ENCODE data around the gene MALAT1.

Gene MALAT1

DNA sequence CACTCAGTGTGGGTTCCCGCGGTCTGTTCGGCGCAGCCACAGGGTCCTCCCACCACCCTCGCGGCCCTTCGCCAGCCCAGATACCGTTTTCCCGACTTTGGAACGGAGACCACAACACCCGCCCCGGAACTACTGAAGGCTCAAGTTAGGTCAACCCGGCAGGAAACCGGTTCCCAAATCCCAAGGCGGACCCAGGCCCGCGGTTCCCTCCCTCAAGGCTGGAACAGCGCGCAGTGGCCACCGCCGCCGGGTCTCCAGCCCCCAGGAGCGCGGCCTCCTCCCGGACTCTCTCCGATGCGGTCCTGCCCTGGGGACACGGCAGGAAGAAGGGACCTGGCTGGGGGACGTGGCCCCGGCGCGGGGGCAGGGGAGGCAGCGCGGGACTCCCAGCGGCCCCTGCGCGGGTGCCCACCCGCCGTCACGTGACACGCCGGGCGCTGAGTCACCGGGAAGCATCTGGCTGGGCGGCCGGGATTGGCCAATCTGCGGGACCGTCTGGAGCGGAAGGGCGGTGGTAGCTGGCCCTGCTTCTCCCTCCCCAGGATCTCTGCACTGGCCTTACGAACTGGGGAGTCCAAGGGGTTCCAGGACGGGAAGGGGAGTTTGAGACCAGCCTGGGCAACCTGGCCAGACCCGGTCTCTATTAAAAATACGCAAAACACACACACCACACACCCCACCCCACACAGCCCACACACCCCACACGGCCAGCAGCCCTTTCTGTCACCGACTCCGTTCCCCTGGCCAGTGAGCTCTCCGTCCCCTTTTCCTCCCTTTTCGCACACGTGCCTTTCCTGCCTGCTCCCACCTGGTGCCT lies 21.5 kb upstream of the MALAT1 start (continued):
- TF ChIP-seq, protein P1, sequence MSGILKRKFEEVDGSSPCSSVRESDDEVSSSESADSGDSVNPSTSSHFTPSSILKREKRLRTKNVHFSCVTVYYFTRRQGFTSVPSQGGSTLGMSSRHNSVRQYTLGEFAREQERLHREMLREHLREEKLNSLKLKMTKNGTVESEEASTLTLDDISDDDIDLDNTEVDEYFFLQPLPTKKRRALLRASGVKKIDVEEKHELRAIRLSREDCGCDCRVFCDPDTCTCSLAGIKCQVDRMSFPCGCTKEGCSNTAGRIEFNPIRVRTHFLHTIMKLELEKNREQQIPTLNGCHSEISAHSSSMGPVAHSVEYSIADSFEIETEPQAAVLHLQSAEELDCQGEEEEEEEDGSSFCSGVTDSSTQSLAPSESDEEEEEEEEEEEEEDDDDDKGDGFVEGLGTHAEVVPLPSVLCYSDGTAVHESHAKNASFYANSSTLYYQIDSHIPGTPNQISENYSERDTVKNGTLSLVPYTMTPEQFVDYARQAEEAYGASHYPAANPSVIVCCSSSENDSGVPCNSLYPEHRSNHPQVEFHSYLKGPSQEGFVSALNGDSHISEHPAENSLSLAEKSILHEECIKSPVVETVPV (CRISPR knock-in tag; IDR thresholded peaks at IDR 0.05) = no peak

DNA sequence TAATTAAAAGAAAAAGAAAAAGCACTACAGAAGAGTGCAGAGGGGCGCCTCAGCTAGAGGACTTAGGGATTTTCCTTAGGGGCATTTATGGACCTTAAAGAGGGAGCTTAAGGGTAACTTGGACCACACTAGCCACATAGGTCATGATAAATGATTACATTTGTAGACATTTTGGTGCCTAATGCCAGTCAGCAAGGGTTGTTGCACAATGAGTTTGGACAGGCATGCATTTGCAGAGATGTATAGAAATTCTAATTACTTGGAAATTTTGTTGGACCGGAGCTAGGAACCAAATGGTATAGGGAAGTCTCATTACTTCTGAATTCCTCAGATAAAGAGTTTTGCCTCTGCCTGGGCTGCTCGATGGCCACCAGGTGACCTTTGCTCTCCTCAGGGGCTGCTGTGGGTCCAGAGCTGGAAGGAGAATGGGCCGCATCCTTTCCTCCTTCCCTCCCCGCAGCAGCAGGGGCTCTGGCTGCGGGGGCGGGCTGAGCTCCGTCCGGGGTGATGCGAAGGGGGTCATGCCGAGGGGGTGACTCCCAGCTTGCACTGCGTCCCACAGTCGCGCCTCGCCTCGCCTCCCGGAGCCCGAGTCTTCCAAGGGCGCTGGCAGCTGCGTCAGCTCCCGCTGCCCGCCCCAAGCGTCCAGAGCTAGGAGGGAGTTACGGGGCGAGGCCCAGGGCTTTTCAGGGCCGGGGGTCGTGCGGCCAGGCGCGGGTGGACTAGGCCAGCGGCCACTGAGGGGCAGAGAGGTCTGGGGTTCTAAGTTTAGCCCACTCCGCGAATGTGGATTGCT lies 20.3 kb upstream of the MALAT1 start:
- ATAC-seq = no peak
- TF ChIP-seq SNAI2 (CRISPR knock-in tag; IDR thresholded peaks at IDR 0.05) (no peak), ARNTL (CRISPR knock-in tag; IDR thresholded peaks at IDR 0.05; ENCODE audit: borderline replicate concordance, low read depth) (no peak), RARB (CRISPR knock-in tag; IDR thresholded peaks at IDR 0.05) (no peak), ZNF565 (CRISPR knock-in tag; conservative IDR thresholded peaks at IDR 0.05; ENCODE audit: low read depth) (no peak), ZNF8 (CRISPR knock-in tag; IDR thresholded peaks at IDR 0.05) (no peak), CSDC2 (CRISPR knock-in tag; IDR thresholded peaks at IDR 0.05) (no peak), PPARA (CRISPR knock-in tag; IDR thresholded peaks at IDR 0.05; ENCODE audit: borderline replicate concordance) (no peak), ZC3H10 (CRISPR knock-in tag; IDR thresholded peaks at IDR 0.05) (no peak), OSR1 (CRISPR knock-in tag; IDR thresholded peaks at IDR 0.05) (no peak), BACH2 (CRISPR knock-in tag; IDR thresholded peaks at IDR 0.05; ENCODE audit: borderline replicate concordance) (no peak), TOX (CRISPR knock-in tag; IDR thresholded peaks at IDR 0.05; ENCODE audit: borderline replicate concordance) (no peak), GLIS3 (CRISPR knock-in tag; IDR thresholded peaks at IDR 0.05) (no peak), ZNF70 (CRISPR knock-in tag; IDR thresholded peaks at IDR 0.05) (no peak)

DNA sequence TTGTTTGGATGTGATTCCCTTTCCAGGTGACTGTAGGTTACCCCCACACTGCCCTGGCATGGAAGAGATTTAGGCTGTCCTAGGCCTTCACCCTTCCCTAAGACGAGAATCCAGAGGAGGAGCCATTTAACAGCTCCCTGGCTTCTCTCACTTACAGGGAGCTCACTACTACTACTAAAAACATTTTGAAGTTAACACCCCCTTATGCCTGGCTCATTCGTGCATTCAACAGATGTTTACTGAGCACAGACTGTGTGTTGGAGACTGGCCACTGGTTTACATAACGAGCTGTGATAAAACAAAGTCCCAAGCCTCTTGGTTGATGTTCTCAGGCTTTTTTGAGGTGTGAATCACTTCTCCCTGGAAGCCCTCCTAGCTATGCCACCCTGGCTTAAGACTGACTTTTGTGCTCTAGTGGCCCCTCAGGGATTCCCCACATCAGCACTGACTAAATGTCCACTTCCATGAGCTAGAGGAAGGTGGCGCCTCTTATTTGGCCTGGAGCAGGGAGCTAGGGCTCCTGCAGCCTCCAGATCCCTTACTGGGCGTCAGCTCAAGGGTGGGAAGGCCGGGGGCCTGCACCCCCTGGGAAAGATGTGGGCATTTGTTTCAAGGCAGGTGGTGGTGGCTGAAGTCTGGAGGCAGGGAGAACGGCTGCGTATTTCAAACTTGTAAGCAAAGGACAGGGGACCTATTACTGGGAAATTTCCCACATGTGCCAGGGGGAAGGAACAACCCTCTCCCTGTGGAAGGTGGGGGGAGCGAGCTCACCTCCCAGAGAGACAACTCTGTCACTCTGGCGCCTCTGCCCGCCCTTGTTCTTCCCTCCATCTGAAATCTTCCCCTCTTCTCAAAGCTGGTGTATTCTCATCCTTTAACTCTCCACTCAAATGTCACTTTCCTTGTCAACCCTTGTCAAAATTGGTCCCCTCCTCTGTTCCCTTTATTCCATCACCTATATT lies 19.4 kb upstream of the MALAT1 start:
- TF ChIP-seq SNAI2 (CRISPR knock-in tag; IDR thresholded peaks at IDR 0.05) (no peak), ZFP3 (CRISPR knock-in tag; IDR thresholded peaks at IDR 0.05) (peak; percentile 63; the same call in 1 of the 2 replicates)
- TF ChIP-seq, protein P2, sequence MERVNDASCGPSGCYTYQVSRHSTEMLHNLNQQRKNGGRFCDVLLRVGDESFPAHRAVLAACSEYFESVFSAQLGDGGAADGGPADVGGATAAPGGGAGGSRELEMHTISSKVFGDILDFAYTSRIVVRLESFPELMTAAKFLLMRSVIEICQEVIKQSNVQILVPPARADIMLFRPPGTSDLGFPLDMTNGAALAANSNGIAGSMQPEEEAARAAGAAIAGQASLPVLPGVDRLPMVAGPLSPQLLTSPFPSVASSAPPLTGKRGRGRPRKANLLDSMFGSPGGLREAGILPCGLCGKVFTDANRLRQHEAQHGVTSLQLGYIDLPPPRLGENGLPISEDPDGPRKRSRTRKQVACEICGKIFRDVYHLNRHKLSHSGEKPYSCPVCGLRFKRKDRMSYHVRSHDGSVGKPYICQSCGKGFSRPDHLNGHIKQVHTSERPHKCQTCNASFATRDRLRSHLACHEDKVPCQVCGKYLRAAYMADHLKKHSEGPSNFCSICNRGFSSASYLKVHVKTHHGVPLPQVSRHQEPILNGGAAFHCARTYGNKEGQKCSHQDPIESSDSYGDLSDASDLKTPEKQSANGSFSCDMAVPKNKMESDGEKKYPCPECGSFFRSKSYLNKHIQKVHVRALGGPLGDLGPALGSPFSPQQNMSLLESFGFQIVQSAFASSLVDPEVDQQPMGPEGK (CRISPR knock-in tag; IDR thresholded peaks at IDR 0.05; ENCODE audit: borderline replicate concordance) = peak; percentile 44; the same call in 1 of the 2 replicates
- peak; percentile 63 for ATAC-seq

DNA sequence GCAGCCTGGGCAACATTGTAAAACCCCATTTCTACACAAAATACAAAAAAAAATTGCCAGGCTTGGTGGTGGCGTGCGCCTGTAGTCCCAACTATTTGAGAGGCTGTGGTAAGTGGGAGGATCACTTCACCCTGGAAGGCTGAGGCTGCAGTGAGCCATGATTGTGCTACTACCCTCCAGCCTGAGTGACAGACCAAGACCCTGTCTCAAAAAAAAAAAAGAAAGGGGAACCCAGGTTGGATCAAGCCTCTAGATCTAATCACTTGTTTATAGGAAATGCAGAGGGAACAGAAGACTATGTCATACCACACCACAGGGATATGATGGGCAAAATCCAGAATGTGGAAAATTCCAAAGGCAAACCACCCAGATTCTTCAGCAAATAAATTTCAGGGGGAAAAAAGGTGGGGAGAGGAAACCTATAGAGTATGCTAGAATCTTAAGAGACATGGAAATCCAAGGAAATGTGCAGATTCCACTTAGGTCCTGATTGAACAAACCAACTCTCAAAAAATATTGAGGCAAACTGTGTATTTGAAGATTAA lies 16.5 kb upstream of the MALAT1 start:
- TF ChIP-seq ZNF8 (CRISPR knock-in tag; IDR thresholded peaks at IDR 0.05) (no peak), TOX (CRISPR knock-in tag; IDR thresholded peaks at IDR 0.05; ENCODE audit: borderline replicate concordance) (no peak), ARNTL (CRISPR knock-in tag; IDR thresholded peaks at IDR 0.05; ENCODE audit: borderline replicate concordance, low read depth) (no peak), ZNF70 (CRISPR knock-in tag; IDR thresholded peaks at IDR 0.05) (no peak), ZNF565 (CRISPR knock-in tag; conservative IDR thresholded peaks at IDR 0.05; ENCODE audit: low read depth) (no peak), PPARA (CRISPR knock-in tag; IDR thresholded peaks at IDR 0.05; ENCODE audit: borderline replicate concordance) (no peak), BACH2 (CRISPR knock-in tag; IDR thresholded peaks at IDR 0.05; ENCODE audit: borderline replicate concordance) (no peak), ZFP30 (CRISPR knock-in tag; IDR thresholded peaks at IDR 0.05) (no peak), ZFP3 (CRISPR knock-in tag; IDR thresholded peaks at IDR 0.05) (no peak), RARB (CRISPR knock-in tag; IDR thresholded peaks at IDR 0.05) (no peak)
- TF ChIP-seq, protein P3, sequence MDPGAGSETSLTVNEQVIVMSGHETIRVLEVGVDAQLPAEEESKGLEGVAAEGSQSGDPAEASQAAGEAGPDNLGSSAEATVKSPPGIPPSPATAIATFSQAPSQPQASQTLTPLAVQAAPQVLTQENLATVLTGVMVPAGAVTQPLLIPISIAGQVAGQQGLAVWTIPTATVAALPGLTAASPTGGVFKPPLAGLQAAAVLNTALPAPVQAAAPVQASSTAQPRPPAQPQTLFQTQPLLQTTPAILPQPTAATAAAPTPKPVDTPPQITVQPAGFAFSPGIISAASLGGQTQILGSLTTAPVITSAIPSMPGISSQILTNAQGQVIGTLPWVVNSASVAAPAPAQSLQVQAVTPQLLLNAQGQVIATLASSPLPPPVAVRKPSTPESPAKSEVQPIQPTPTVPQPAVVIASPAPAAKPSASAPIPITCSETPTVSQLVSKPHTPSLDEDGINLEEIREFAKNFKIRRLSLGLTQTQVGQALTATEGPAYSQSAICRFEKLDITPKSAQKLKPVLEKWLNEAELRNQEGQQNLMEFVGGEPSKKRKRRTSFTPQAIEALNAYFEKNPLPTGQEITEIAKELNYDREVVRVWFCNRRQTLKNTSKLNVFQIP (CRISPR knock-in tag; IDR thresholded peaks at IDR 0.05; ENCODE audit: borderline replicate concordance, low read depth) = no peak
- no peak for ATAC-seq

All from SK-N-SH treated with all-trans-retinoic acid at 6 μM for 48 hours (cell line).